GM19455 (cell line): ENCODE data around the gene TNFAIP8L2.

Experiments used
- ATAC-seq: cut with Tn5 transposase; IDR thresholded peaks from one replicate; pipeline ENCODE4 v1.9.1; 2021; ENCODE audit not compliant: unreplicated experiment

Gene TNFAIP8L2

GRCh38 chr1:151156515-151156819, at the start of gene TNFAIP8L2:
TSS of gene TNFAIP8L2 (plus strand) at chr1:151156649. CDS start at chr1:151158698, 2,049 bp downstream.
- peak; percentile 54 for ATAC-seq

GRCh38 chr1:151106894-151107293, 49.6 kb upstream of the TNFAIP8L2 start:
- no peak for ATAC-seq

GRCh38 chr1:151108331-151108730, 48.1 kb upstream of the TNFAIP8L2 start:
- ATAC-seq, result no peak

- ATAC-seq, result no peak
Measured at GRCh38 chr1:151113877-151114276, 42.6 kb upstream of the TNFAIP8L2 start.

GRCh38 chr1:151124763-151125403, 31.6 kb upstream of the TNFAIP8L2 start:
- ATAC-seq, result no peak

GRCh38 chr1:151128800-151129199, 27.6 kb upstream of the TNFAIP8L2 start:
- ATAC-seq, result no peak

- ATAC-seq, result no peak
Measured at GRCh38 chr1:151130987-151131586, 25.4 kb upstream of the TNFAIP8L2 start.

GRCh38 chr1:151131701-151132334, 24.6 kb upstream of the TNFAIP8L2 start:
- ATAC-seq, result no peak

- no peak for ATAC-seq
Measured at GRCh38 chr1:151132335-151133017, 24.0 kb upstream of the TNFAIP8L2 start.

- no peak for ATAC-seq
Measured at GRCh38 chr1:151133018-151133806, 23.2 kb upstream of the TNFAIP8L2 start.

GRCh38 chr1:151134396-151134795, 22.1 kb upstream of the TNFAIP8L2 start:
- no peak for ATAC-seq

- ATAC-seq, result no peak
Measured at GRCh38 chr1:151134991-151135390, 21.5 kb upstream of the TNFAIP8L2 start.

- no peak for ATAC-seq
Measured at GRCh38 chr1:151135433-151136385, 20.7 kb upstream of the TNFAIP8L2 start.

GRCh38 chr1:151137789-151138188, 18.7 kb upstream of the TNFAIP8L2 start:
- ATAC-seq, result no peak

- ATAC-seq, result no peak
Measured at GRCh38 chr1:151142411-151143056, 13.9 kb upstream of the TNFAIP8L2 start.

GRCh38 chr1:151143057-151143435, 13.4 kb upstream of the TNFAIP8L2 start:
- no peak for ATAC-seq

- ATAC-seq, result no peak
Measured at GRCh38 chr1:151143986-151144385, 12.5 kb upstream of the TNFAIP8L2 start.

GRCh38 chr1:151144474-151145303, 11.8 kb upstream of the TNFAIP8L2 start:
- ATAC-seq, result no peak
